ENCODE results near the gene CAND2. TPM values are rescaled to one million over a fixed set of nuclear protein-coding genes. Genes with fewer than 3 reads are reported as not detected.

The CAND2 gene
- 0.19 and 0.60 TPM in 2 replicates for total RNA-seq (2014; rRNA removed; shearing (Covaris generic))
- polyA plus RNA-seq (2015; cell fraction: cytosol; rRNA removed), result 0.15 and 0.20 TPM in 2 replicates
- polyA plus RNA-seq (2015; cell fraction: nucleus; rRNA removed), result 0.23 and 0.24 TPM in 2 replicates

DNA sequence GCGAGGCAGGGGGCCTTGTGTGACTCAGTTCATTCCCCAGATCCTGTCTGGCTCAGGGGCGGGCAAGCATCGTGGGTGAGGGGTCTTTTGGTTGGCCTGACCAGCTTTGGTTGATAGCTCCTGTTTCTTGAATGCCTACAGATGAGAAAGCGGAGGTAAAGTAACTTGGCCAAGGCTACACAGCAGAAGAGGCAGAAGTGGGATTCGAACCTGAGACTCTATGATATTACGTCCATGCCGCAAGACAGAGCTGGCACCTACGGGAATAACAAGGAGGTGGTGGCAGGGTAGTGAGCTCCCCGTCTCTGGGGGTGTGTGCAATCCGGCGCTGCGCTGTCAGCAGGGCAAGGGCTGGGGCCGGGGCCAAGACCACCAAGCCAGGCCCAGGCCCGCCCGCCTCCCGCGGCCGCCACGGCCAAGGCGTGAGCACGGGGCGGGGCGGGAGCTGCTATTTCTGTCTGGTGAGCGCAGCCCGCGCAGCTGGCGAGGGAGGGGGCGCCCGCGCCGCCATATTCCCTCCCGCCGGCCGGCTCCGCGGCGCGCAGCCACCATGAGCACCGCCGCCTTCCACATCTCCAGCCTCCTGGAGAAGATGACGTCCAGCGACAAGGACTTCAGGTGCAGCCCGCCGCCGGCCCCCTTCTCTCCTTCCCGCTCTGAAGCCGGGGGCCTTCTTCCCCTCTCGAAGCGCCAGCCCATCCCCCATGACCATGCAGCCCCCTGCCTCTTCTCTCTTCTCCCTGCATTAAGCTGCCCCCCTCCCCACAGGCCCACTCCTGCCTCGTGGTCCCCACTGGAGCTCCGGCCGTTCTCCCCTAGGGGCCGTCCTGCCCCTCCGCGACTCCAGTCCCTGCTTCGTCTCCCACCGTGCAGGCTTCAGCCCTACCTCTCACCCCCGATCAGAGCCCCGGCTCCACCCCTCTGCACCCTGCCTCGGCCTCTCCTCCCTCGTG, at the start of gene CAND2:
CAND2 (plus strand) TSS at position 510 of the 953 bp plus-strand sequence; CDS start at position 551, 41 bp downstream.
- DNase-seq (ENCODE audit: low read depth), result no peak

GRCh38 chr3:12748477-12748876, 48.0 kb upstream of the CAND2 start:
- no peak for DNase-seq (ENCODE audit: low read depth)

- DNase-seq (ENCODE audit: low read depth), result peak; percentile 84
These were observed 46.3 kb upstream of the CAND2 start for GRCh38 chr3:12750223-12750622.

- peak; percentile 83 for DNase-seq (ENCODE audit: low read depth)
These were observed 45.8 kb upstream of the CAND2 start for GRCh38 chr3:12750658-12751071.

DNA sequence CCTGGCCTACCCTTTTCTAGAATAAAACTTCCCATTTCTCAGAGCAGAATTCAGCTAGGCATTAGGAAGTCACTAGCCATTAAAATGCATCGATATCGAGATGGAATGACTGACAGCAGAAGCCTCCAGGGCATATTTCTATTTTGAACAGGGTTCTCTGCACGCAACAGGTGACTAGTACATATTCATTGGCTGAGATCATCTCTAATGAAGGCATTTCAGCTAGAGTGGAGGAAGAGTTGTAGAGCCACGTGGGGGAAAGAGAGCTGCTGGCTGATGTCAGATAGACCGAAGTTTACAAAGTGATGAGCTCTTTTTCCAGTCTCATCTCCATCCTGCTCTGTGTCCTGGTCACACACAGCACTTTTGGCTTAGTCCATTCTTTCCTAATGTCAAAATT, 44.9 kb upstream of the CAND2 start:
- no peak for DNase-seq (ENCODE audit: low read depth)

GRCh38 chr3:12752102-12752501, 44.4 kb upstream of the CAND2 start:
- DNase-seq (ENCODE audit: low read depth), result no peak

DNA sequence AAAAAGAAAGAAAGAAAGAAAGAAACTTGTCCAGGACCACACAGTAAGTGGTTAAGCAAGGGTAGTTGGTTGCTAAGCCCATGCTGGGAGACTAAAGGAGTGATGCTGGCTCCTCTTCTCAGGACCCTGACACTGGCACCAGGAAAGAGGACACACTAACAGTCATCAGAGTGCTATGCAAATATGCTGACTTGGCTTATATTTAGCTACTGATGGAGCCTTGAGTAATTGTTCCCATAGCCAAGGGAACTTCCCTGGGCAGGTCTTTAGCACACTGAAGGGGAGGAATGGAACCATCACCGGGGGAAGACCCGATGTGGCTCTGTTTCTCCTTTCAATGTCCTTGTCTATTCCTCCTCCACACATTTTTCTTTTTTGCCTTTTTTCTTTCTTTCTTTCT, 43.7 kb upstream of the CAND2 start:
- DNase-seq (ENCODE audit: low read depth), result no peak

- DNase-seq (ENCODE audit: low read depth), result no peak
These were observed 43.0 kb upstream of the CAND2 start for GRCh38 chr3:12753275-12754028.

- DNase-seq (ENCODE audit: low read depth), result no peak
These were observed 42.2 kb upstream of the CAND2 start for GRCh38 chr3:12754313-12754712.

DNA sequence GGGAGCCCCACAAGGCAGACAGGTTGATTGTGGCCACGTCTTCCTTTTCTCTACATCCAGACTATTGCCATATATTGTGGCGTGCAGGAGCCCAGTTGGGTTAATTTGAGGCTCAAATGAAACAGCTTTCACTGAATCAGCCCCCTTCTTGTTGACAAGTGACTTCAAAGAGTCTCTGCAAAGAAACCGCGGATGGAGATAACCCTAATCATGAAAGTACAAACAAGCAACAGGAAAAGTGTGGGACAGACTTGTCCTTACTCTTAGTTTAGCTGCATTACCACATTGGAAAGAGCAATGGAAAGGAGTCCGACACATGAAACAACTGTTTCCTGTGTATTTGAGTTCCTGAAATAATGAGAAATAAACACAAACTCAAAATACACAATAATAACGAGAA, 40.7 kb upstream of the CAND2 start:
- no peak for DNase-seq (ENCODE audit: low read depth)

DNA sequence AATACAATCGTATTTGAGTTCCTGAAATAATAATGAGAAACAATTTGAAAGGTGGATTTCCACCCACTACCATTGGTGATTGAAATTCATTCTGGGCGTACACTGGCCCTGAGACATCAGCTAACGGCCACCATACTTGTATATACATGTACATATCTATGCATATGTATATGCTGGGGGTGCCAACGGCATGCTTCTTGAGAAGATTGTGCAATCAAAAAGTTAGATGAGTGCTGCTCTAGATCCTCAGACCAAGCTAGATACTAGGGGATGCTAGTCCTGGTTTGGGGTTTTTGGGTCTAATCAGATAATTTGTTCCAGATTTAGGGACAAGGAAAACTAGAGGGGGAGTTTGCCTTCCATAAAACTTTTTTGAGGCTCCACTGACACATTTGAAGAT, 40.3 kb upstream of the CAND2 start:
- no peak for DNase-seq (ENCODE audit: low read depth)

DNA sequence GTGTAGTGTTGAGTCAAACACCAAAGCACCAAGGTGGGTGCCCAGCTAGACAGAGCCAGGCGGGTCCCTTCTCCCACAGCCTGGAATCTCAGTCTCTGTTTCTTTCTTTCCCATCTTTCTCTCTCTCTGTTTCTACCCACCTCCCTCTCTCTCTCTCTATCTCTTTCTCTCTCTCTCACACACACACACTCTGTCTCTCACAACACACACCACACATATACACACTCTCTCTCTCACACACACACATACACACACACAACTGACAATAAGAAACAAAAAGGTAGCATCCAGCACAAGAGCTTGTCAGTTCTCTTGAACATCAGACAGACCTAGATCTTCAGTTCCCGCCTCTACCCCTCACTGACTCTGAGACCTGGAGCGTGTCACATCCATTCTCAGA, 39.8 kb upstream of the CAND2 start:
- no peak for DNase-seq (ENCODE audit: low read depth)

GRCh38 chr3:12758025-12758781, 38.3 kb upstream of the CAND2 start:
- DNase-seq (ENCODE audit: low read depth), result no peak

- DNase-seq (ENCODE audit: low read depth), result no peak
These were observed 37.3 kb upstream of the CAND2 start, which contains the start of gene TMEM40 for GRCh38 chr3:12759097-12759679. Gene TMEM40, minus strand, starts transcription at chr3:12759259. Its CDS starts 9,427 bp downstream, at chr3:12749832.

DNA sequence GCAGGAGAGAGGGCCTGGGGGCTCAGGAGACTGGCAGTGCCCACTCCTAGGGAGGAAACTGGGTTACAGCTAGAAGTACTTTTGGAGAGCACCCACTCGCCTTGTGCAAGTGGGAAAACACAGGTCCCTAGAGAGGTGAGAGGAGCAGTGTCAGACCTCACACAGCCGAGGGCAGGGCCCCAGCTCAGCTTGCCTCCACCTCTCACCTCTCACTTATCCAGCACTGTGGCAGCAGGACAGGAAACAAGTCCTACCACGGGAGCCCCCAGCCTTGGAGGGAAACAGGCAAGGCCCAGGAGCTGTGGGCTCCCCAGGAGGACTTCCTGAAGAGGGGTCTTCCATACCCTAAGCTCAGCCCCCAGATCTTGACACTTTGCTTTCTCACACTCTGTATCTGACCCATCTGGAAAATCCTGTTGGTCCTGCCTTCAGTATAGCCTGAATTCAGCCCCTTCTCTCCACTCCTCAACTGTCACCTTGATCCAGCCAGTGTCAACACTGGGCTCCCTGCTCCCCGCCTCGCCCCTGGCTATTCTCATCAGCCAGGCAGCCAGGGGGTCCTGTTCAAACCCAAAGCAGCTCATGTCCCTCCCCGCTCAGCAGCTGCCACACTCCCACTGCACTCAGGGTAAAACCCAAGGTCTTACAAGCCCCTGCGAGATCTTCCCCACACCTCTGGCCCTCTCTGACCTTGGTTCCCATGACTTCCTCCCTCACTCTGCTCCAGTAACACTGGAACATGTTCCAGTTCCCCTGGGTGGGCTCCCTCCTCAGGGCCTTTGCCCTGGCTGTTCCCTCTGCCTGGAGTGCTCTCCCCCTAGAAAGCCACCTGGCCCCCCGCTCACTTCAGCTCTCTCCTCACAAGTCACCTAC, 36.6 kb upstream of the CAND2 start:
- no peak for DNase-seq (ENCODE audit: low read depth)

DNA sequence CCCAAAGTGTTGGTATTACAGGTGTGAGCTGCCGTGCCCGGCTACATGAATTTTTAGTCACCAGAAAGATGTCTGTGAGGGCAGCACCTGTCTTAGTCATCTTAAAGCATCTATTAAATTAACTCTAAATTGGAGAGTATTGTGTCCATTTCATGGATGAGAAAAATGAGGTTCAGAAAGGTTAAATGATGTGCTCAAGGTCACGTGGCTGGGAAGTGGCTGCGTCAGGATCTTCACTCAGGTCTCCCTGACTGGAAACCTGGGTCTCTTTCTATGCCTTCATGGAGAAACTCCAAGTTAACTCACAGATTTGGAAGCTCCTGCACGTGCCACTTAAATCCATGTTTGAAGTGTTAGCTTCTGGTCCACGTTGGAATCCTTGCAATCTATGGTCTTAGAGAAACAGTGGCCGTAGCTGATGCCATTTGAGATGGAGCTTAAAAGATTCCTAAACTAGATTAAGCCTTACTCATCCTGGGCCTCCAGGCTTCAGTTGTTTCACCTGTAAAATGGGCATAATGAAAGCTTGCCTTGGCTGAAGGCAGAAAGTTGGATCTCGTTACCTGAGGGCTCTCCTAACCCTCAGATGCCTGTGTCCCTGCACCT, 32.2 kb upstream of the CAND2 start:
- no peak for DNase-seq (ENCODE audit: low read depth)

- DNase-seq (ENCODE audit: low read depth), result no peak
These were observed 29.9 kb upstream of the CAND2 start for GRCh38 chr3:12766541-12766940.

DNA sequence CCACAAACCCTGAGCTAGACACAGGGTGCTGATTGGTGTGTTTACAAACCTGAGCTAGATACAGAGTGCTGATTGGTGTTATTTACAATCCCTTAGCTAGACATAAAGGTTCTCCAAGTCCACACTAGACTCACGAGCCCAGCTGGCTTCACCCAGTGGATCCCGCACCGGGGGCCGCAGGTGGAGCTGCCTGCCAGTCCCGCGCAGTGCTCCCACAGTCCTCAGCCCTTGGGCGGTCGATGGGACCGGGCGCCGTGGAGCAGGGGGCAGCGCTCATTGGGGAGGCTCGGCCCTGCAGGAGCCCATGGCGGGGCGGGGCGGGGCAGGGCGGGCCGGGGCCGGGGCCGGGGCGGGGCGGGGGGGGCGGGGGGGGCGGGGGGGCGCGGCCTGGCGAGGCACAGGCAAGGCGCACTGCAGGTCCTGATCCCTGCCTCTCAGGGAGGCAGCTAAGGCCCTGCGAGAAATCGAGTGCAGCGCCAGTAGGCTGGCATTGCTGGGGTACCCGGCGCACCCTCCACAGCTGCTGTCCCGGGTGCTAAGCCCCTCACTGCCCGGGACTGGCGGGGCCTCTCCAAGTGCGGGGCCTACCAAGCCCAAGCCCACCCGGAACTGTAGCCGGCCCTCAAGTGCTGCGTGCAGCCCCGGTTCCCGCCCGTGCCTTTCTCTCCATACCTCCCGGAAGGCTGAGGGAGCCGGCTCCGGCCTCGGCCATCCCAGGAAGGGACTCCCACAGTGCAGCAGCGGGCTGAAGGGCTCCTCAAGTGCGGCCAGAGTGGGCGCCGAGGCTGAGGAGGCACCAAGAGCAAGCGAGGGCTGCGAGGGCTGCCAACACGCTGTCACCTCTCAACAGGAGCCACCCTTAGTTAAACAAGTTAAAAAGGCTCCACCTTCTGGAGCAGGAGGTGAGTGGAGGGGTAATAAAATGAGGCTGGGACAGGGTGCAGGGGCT, 27.6 kb upstream of the CAND2 start:
- DNase-seq (ENCODE audit: low read depth), result no peak

Data from HT1080 (cell line).